Erythroblast (primary cell): ENCODE results near the gene DAPK2.

Experiments
- GATA1 ChIP-seq: IDR thresholded peaks from 2 replicates; pipeline ENCODE4 v1.6.1; 2011; ENCODE audit warnings: low read depth, mild to moderate bottlenecking, control low read depth, low read length, moderate library complexity
- POLR2A ChIP-seq: IDR thresholded peaks from 2 replicates; pipeline ENCODE4 v1.6.1; 2011; ENCODE audit warnings: mild to moderate bottlenecking, low read length

DNA sequence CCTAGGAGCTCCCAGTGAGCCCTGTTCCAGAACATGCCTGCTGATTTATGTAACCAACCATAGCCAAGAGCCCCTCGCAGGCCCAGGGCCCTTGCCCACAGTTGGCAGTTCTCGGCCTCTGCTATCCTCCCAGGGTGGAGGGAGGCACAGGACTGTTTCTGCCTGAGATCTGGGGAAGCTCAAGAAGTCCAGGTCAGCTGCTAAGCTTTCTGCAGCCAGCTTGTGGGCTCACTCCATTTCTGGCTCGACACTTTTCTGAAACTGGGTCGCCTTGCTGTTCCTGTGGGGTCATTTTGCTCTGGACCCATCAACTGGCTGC lies 140.1 kb downstream of the DAPK2 start:
- no peak for TF ChIP-seq POLR2A
- no peak for TF ChIP-seq GATA1
